Body of pancreas (tissue), 4 donors: ENCODE measurements around the gene ARPC5. TPM values are rescaled to one million over a fixed set of nuclear protein-coding genes. Genes with fewer than 3 reads are reported as not detected.
"Not testable (repeated sequence)": the region's sequence is repeated elsewhere in the genome, so short reads cannot be mapped to it uniquely, and the experiment has no call there.

Experiments used
- ATAC-seq: fragments of 150-250 bp; one replicate; pipeline ENCODE4 v1.9.1; 2016
- DNase-seq, 4 donors: peaks; one replicate each; pipeline ENCODE4 v3.0.0-alpha.2; 2019
- H3K27ac ChIP-seq, 4 donors: fragments of 200-600 bp; sonication (generic); 1 replicate in 3 of 4; 2 replicates in 1 of 4; pipeline versions ENCODE4 v1.5.1 to v1.6.1; 2016 to 2019; ENCODE audit warnings: mild to moderate bottlenecking in 1 of 4, mixed read lengths in 1 of 4, moderate library complexity in 1 of 4
- H3K27me3 ChIP-seq, 2 donors: fragments of 200-600 bp; sonication (generic); one replicate each; pipeline ENCODE4 v1.6.0; 2016; ENCODE audit warnings: mild to moderate bottlenecking in 1 of 2
- H3K36me3 ChIP-seq, 2 donors: fragments of 200-600 bp; sonication (generic); replicated peaks in 1 of 2; 2 replicates each; pipeline ENCODE4 v1.5.1; 2016; ENCODE audit warnings: low read depth in 2 of 2; ENCODE audit not compliant: insufficient read depth in 1 of 2
- H3K4me1 ChIP-seq: fragments of 200-600 bp; sonication (generic); one replicate; pipeline ENCODE4 v1.6.0; 2016
- H3K4me3 ChIP-seq, 2 donors: fragments of 200-600 bp; sonication (generic); 1 replicate in 1 of 2; 2 replicates in 1 of 2; pipeline ENCODE4 v1.5.1; 2016 to 2019
- H3K9me3 ChIP-seq, 3 donors: fragments of 200-600 bp; sonication (generic); 1 replicate in 2 of 3; 2 replicates in 1 of 3; pipeline ENCODE4 v1.5.1; 2016
- CTCF ChIP-seq, 7 experiments: fragments of 450-650 bp in 4 of 7; fragments of 200-600 bp in 3 of 7; sonication (generic) in 3 of 7; IDR thresholded peaks; one replicate each; pipeline ENCODE4 v1.5.1; 2016 to 2019; ENCODE audit warnings: antibody characterized with exemption in 7 of 7
- POLR2A ChIP-seq, 3 donors: fragments of 450-650 bp; IDR thresholded peaks; one replicate each; pipeline ENCODE4 v1.6.1; 2016; ENCODE audit warnings: antibody characterized with exemption in 3 of 3, mild to moderate bottlenecking in 2 of 3
- WGBS, 2 donors: methylation state at CpG; one replicate each; pipeline ENCODE4 v1.1.5; 2017; 5-methylcytosine and 5-hydroxymethylcytosine counted together
- intact Hi-C: fragments of 100-400 bp; cut with DNase I; formaldehyde crosslinking; loops from one replicate; pipeline ENCODE4 v1.15.1; 2023
- total RNA-seq, 2 donors: library from RNA; depleted of rRNA; stranded (reverse); fragments of >200 nt; gene quantifications; one replicate each; pipeline ENCODE4 v1.1.0, GENCODE V29; 2016

ARPC5 gene
- total RNA-seq = 10 to 100 TPM; 29.3 to 52.4 TPM

GRCh38 chr1:183635606-183636333 lies at the start of gene ARPC5:
ARPC5 (minus strand) TSS chr1:183635783; CDS start chr1:183635659, 124 bp downstream.
- peak; percentile 81 to 96 (median 96) for TF ChIP-seq POLR2A (IDR thresholded peaks at IDR 0.05)
- TF ChIP-seq CTCF (IDR thresholded peaks at IDR 0.05) = no peak
- Histone ChIP-seq H3K4me3 (peak within 1 kb of the TSS; percentile 84 to 89), H3K9me3 (no peaks in the 10 kb centered on the region), H3K4me1 (peaks cover 39% of the 10 kb centered on the region), H3K36me3 (no peaks in the 10 kb centered on the region), H3K27ac (peak within 1 kb of the TSS; percentile 78 to 86 (median 82)), H3K27me3 (no peaks in the 10 kb centered on the region)
- WGBS, 2 donors = 0 to 1% methylated on average over 14 to 51 of the region's 65 CpGs
- intact Hi-C loops = no loop called here
- ATAC-seq (peak; percentile 95), DNase-seq (peak; percentile 95 to 96 (median 96))

GRCh38 chr1:183685112-183685713 lies 49.6 kb upstream of the ARPC5 start:
- Histone ChIP-seq H3K4me3 (no peak overlapping the region), H3K9me3 (no peaks in the 10 kb centered on the region), H3K27me3 (no peaks in the 10 kb centered on the region), H3K36me3 (no peaks in the 10 kb centered on the region), H3K4me1 (no peaks in the 10 kb centered on the region), H3K27ac (no peak overlapping the region)
- intact Hi-C loops = no loop called here
- peak in 6 of 7 experiments; percentile 58 to 88 (median 64) for TF ChIP-seq CTCF (IDR thresholded peaks at IDR 0.05)
- TF ChIP-seq POLR2A (IDR thresholded peaks at IDR 0.05) = no peak
- ATAC-seq (peak; percentile 62), DNase-seq (peak; percentile 16 to 39 (median 28))
- 19 to 20% methylated on average over 3 of the region's 3 CpGs for WGBS, 2 donors

- H3K4me3 ChIP-seq, DNase-seq, H3K27ac ChIP-seq, ATAC-seq, H3K36me3 ChIP-seq, H3K27me3 ChIP-seq, H3K9me3 ChIP-seq, intact Hi-C loops, H3K4me1 ChIP-seq: not testable (repeated sequence)
- 90 to 92% methylated on average over 4 of the region's 4 CpGs for WGBS, 2 donors
Measured at GRCh38 chr1:183679363-183679762, 43.8 kb upstream of the ARPC5 start.

GRCh38 chr1:183678819-183679218 lies 43.2 kb upstream of the ARPC5 start:
- H3K27me3 ChIP-seq = no peaks in the 10 kb centered on the region
- no peak for DNase-seq
- H3K27ac ChIP-seq = no peak overlapping the region
- ATAC-seq = no peak
- H3K9me3 ChIP-seq = no peaks in the 10 kb centered on the region
- 68 to 72% methylated on average over 3 of the region's 3 CpGs for WGBS, 2 donors
- no peaks in the 10 kb centered on the region for H3K36me3 ChIP-seq
- H3K4me1 ChIP-seq = no peaks in the 10 kb centered on the region
- no peak overlapping the region for H3K4me3 ChIP-seq
- TF ChIP-seq CTCF (IDR thresholded peaks at IDR 0.05) = no peak
- no peak for TF ChIP-seq POLR2A (IDR thresholded peaks at IDR 0.05)
- intact Hi-C loops = no loop called here

- Histone ChIP-seq H3K36me3 (no peaks in the 10 kb centered on the region), H3K9me3 (no peaks in the 10 kb centered on the region), H3K4me1 (no peaks in the 10 kb centered on the region), H3K27me3 (no peaks in the 10 kb centered on the region), H3K27ac (no peak overlapping the region), H3K4me3 (no peak overlapping the region)
- DNase-seq (no peak), ATAC-seq (no peak)
- TF ChIP-seq POLR2A (IDR thresholded peaks at IDR 0.05) (no peak), CTCF (IDR thresholded peaks at IDR 0.05) (no peak)
- WGBS, 2 donors = 36 to 48% methylated on average over 2 of the region's 2 CpGs
- intact Hi-C loops = no loop called here
Measured at GRCh38 chr1:183676586-183677189, 41.1 kb upstream of the ARPC5 start.
